HG02870 (cell line): ENCODE data around the gene RFX2.
"Not testable (repeated sequence)": the region's sequence is repeated elsewhere in the genome, so short reads cannot be mapped to it uniquely, and the experiment has no call there.

ENCODE experiments used
- ATAC-seq: cut with Tn5 transposase; IDR thresholded peaks from one replicate; pipeline ENCODE4 v1.9.1; 2021; ENCODE audit warnings: mild to moderate bottlenecking, moderate library complexity; ENCODE audit not compliant: unreplicated experiment

The RFX2 gene

DNA sequence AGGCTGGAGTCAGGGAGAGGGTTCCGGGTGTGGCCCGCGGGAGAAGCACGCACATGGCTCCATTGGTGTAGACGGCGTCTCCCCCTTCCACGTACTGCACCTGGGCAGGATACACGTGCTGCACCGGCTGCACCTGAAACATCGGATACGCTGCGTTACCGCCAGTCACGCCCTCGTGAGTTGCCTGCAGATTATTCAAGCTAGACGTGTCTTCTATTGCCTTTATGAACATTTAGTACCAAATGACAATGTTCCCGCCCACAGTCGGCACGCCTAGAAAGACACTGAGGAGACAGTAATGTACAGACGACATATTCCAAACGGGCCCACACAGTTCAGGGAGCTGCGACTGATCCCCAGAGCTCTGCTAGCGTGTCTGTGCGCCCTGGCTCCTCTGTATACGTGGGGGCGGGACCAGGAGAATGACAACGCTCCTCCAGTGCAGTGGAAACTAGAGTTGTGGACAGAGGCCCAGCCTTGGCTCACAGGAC is 68.3 kb downstream of the RFX2 start:
- ATAC-seq = no peak

DNA sequence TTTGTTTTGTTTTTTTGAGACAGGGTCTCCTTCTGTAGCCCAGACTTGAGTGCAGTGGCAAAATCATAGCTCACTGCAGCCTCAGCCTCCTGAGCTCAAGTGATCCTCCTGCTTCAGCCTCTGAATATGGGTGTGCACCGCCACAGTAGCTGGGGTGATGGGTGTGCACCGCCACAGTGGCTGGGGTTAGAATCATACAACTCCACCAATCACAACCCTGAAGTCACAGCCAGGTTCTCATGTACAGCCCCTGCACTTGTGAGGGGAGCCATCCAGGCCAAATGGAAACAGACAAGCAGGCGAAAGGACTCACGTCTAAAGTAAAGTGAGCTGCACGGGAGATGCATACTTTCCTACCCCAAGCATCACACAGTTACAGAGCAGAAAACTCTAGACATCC is 69.2 kb downstream of the RFX2 start:
- ATAC-seq = no peak

DNA sequence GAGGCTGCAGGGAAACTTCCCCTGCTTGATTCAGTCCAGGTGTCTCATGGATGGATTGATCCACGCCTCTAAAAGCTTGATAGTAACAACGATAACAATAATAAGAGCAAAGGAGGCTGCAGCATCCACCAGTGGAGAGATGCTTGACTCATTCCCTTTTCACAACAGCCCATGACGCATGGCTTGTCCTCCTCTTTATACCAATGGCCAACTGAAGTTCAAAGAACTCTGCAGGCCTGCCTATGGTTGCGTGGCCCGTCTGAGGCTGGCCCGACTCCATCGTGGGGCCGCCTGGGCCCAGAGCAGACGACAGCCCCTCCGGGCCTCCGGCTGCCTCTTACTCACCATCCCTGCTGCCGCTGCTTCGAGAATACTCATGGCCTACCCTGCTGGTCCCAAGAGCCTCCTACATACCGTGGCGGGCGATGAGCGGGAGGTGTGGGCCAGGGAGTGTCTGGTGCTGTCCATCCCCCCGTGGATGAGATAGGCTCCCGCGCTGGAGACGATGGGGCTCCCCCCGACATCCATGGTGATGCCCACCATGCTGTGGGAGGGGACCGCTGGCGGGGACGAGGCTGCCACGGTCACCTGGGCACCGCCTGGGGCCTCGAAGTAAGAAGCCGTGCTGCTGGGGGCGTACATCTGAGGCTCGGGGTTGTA is 70.6 kb downstream of the RFX2 start:
- ATAC-seq = no peak

DNA sequence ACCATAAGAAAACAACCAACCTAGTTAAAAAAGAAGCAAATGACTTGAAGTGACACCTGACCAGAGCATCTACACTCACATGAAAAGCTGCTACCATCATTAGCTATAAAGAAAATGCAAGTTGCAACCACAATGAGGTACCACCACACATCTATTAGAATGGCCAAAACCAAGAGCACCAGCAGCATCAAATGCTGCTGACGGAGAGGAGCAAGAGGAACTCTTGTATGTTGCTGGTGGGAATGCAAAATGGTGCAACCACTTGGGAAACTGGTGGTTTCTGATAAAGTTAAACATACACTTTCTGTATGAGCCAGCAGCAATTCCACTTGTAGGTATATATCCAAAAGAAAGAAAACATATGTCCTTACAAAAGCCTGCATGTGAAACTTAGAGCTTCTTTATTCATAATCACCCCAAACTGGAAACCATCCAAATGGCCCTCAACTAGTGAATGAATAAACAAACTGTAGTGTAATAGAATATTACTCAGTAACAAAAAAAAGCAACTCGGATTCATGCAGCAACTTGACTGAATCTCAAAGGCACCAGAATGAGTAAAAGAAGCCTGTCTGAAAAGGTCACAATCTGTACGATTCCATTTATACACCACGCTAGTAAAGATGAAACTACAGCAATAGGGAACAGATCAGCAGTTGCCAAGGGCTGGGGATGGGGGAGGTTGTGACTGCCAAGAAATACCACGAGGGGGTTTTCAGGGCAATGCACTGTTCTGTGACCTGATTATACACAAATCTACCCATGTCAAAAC is 71.5 kb downstream of the RFX2 start:
- peak; percentile 74 for ATAC-seq

GRCh38 chr19:6035026-6035425 is 75.3 kb downstream of the RFX2 start:
- no peak for ATAC-seq

DNA sequence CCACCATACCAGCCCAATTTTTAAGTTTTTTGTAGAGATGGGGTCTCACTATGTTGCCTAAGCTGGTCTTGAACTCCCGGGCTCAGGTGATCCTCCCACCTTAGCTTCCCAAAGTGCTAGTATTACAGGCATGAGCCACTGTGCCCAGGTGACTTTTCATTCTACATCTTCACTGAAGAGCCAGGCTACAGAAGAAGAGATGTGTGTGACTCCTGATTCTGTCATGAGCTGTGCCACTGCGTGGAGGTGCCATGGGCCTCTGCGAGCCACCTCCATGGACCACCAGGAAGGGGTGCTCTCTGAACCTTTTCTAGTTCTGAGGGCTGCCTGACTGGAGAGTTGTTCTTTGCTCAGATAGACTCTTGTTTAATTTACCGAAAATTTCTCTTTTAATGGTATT is 75.8 kb downstream of the RFX2 start:
- ATAC-seq = no peak

- no peak for ATAC-seq
These were observed 76.5 kb downstream of the RFX2 start for GRCh38 chr19:6033744-6034264.

GRCh38 chr19:6032827-6033226 is 77.5 kb downstream of the RFX2 start:
- ATAC-seq = no peak

- no peak for ATAC-seq
These were observed 77.9 kb downstream of the RFX2 start for GRCh38 chr19:6032381-6032780.

- ATAC-seq = no peak
These were observed 80.1 kb downstream of the RFX2 start for GRCh38 chr19:6030214-6030507.

- ATAC-seq = no peak
These were observed 83.7 kb downstream of the RFX2 start for GRCh38 chr19:6026390-6027227.

DNA sequence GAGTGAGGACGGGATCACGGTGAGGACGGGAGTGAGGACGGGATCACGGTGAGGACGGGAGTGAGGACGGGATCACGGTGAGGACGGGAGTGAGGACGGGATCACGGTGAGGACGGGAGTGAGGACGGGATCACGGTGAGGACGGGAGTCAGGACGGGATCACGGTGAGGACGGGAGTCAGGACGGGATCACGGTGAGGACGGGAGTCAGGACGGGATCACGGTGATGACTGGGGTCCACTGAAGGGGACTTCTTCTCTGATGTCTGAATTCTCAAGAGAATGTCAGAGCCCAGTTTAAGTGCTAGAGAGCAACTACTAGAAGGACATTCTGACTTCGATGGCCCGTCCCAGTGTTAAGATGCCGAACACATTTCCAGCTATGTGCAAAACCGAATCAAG is 85.5 kb downstream of the RFX2 start:
- ATAC-seq = not testable (repeated sequence)

- ATAC-seq = no peak
These were observed 86.4 kb downstream of the RFX2 start for GRCh38 chr19:6023936-6024335.

DNA sequence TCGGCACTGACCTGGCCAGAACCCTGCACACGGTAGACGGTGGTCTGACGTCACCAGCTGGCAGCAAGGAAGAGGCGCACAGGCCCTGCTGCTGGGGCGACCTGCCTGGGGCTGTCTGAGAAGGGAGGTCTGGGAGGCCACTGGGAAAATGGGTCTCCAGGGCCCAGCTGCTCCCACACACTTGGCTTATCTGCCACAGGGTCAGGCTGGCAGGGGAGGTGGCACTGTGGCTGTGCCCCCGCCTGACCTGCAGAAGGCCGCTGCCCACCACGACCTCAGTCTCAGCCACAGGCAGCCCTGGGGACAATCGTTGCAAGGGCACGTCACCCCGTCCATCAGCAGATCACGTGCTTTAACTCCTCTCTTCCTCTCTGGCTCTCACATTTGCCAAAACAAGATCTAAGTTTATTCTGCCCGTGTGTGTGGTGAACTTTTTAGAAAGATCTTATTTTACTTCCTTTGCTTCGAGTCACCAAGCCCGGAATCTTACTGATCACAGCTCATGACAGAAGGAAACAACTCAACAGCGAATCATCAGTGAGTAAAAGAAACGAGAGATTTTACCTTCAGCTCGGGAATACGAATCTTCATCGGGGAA is 87.1 kb downstream of the RFX2 start:
- ATAC-seq = no peak

DNA sequence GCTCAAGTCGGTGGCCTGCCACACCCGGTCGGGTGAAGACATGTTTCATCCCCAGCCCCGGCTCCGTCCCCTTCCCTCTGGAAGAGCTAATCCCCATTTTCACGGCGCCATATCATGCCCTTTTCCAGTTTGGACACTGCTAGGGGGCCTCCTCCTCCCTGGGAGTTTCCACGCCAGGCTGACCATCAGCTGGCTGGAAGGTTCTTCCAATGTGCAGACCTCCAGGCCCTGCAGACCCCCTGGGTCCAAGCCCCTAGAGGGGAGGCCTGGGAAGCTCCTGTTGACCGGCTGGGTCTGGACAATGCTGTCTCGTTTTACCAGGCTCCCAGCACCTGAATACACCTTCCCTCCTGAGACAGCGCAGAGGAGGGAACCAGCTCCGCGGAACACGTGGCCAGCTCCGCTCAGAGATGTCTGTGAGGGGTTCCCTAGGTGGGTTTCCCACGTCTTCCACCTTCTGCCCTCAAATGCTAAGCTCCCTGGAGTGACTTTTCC is 87.7 kb downstream of the RFX2 start:
- ATAC-seq = no peak

DNA sequence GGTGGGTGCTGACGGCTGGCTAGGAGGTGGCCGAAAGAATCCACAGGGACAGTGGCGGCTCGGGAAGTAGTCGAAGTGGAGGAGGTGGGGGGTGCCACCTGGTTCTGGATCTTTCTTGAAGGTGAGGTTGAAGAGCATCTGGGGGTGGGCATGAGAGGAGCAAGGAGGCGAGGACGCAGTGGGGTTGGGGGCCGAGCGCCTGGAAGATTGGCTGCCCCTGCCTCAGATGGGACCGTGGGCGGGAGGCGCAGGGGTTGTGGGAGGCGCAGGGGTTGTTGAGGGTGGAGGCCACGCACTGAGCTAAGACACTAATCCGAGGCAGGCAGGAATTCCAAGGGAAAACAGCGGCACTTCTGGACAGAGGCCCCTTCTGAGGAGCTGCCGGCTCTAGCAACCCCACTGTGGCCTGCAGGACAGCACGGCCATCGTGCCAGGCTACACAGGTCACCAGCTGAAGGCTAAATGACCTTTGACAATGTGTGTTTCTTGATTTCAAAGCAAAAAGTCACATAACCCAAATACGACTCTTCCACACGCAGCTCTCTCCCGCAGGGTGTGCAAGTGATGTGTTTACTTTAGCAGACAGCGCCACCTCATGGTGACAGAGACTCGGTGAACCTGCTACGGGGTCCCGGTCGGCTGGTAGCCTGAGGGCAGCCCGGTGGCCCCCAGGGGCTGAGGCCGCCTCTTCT is 88.3 kb downstream of the RFX2 start:
- no peak for ATAC-seq

DNA sequence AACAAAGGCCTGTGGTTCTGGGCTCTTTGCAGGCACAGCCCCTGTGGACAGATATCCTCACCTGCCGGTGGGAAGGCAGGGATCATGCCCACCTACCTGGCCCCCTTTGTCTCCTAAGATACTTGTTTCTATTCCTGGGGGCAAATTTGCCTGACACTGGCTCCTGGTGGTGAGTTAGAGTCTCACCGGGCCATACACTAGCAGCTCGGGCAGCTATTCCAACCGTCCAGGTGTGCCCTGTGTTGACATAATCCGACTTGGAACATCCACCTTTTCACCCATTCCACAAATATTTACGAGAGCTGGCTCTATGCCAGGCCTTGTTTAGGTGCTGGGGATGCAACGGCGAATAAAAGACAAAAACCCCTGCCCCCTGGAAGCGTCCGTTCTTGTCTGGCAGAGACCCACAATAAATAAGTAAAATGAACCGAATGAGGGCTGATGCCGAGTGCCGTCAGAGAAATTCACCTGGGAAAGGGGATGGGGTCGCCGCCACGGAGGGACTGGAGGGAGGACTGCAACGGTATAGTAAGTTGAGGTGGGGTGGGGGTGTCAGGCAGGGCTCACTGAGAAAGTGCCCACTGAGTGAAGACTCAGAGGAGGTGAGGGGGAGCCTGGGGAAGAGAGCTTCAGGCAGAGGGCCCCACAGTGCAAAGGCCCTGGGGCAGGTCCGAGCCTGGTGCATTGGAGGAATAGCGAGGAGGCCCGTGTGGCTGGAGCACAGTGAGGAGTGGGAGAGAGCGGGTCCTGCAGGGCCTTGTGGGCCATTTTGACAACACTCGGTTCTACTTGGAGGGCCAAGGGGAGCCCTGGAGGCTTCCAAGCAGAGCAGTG is 89.1 kb downstream of the RFX2 start:
- no peak for ATAC-seq

DNA sequence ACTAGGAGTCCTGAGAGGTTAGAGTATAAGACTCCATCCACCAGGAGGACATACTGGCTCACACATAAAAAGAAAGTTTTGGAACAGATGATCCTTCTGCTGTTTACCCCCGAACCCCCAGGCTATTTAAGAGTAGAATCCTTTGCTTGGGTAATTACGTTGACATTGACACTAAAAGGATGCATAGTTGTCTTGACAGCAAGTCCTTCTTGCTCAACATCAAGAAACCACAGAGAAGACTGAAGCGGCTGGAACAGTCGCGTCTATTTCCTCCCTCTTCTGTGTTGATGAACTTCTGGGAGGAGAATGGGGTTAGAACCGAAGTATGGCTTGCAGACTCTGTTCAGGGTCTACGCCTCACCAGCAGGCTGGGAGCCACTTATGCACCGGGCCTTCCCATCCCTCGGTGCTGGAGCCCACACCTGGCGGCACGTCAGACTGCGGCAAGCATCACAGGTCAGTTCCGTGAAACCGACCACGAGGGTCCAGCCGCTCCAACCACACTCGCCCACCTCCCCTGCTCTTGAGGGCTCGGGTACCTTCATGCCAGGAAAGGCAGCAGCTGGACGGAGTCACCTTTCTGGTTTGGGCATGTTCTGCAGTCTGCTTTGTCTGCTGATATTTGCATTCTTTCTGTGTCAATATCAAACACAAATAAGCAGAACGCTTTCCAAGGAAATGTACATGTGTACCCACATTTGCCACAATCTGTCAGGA is 90.0 kb downstream of the RFX2 start:
- no peak for ATAC-seq

DNA sequence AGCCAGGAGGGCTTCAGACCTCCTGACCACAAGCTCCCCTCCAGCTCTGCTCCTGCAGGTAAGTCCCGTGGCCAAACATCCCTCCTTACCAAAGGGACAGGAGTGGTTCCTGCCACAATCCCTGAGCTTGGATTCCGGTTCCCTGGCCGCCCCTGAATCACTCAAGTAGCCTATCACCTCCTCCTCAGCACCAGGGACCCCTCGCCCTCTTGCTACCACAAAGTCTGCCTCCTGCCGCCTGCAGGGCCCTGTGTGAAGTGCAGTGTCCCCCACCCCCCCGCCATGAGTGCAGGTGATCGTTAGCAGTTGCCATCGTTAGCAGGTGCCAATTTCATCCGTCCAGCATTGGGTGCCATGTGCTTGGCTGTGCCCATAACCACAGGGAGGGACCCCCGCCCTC is 91.5 kb downstream of the RFX2 start:
- no peak for ATAC-seq
